HepG2 (cell line): ENCODE measurements around the gene GYS1. TPM values are rescaled to one million over a fixed set of nuclear protein-coding genes. Genes with fewer than 3 reads are reported as not detected.

Source experiments
- AKAP8 ChIP-seq: sonication (generic); formaldehyde crosslinking; IDR thresholded peaks from 2 replicates; pipeline ENCODE4 v1.5.1; 2020; ENCODE audit warnings: mild to moderate bottlenecking, missing genetic modification reagents
- AKNA ChIP-seq: sonication (generic); formaldehyde crosslinking; IDR thresholded peaks from 2 replicates; pipeline ENCODE4 v1.4.0; 2020; ENCODE audit warnings: missing genetic modification reagents, borderline replicate concordance
- BCL6 ChIP-seq: IDR thresholded peaks from 2 replicates; pipeline ENCODE4 v1.6.1; 2016; ENCODE audit warnings: missing genetic modification reagents, missing compliant biosample characterization
- HNRNPLL ChIP-seq: fragments of 200-400 bp; formaldehyde crosslinking; IDR thresholded peaks from 2 replicates; pipeline ENCODE4 v1.6.1; 2017; ENCODE audit warnings: mild to moderate bottlenecking, low read depth, low read length; ENCODE audit not compliant: poor library complexity, severe bottlenecking
- ISX ChIP-seq: sonication (generic); formaldehyde crosslinking; conservative IDR thresholded peaks from 2 replicates; pipeline ENCODE4 v1.5.0; 2020; ENCODE audit warnings: missing genetic modification reagents
- JDP2 ChIP-seq: sonication (generic); formaldehyde crosslinking; IDR thresholded peaks from 2 replicates; pipeline ENCODE4 v1.8.1; 2022; ENCODE audit warnings: missing genetic modification reagents, borderline replicate concordance
- MXI1 ChIP-seq: IDR thresholded peaks from 3 replicates; pipeline ENCODE4 v1.6.1; 2012; ENCODE audit warnings: low read depth, low read length, inconsistent platforms, borderline replicate concordance
- NFRKB ChIP-seq: fragments of 450-650 bp; IDR thresholded peaks from 2 replicates; pipeline ENCODE4 v1.6.1; 2017
- PHF8 ChIP-seq: sonication (generic); formaldehyde crosslinking; IDR thresholded peaks from 2 replicates; pipeline ENCODE4 v1.5.0; 2020; ENCODE audit warnings: missing genetic modification reagents
- RBAK ChIP-seq: sonication (generic); formaldehyde crosslinking; IDR thresholded peaks from 2 replicates; pipeline ENCODE4 v1.5.1; 2020; ENCODE audit warnings: mild to moderate bottlenecking, missing genetic modification reagents
- RCOR2 ChIP-seq: IDR thresholded peaks from 2 replicates; pipeline ENCODE4 v1.6.1; 2016; ENCODE audit warnings: missing biosample characterization, missing genetic modification reagents
- SRF ChIP-seq: IDR thresholded peaks from 2 replicates; pipeline ENCODE4 v1.6.1; 2011; ENCODE audit warnings: mild to moderate bottlenecking, low read depth, low read length, moderate library complexity
- TEF ChIP-seq: sonication (generic); formaldehyde crosslinking; IDR thresholded peaks from 2 replicates; pipeline ENCODE4 v1.5.0; 2020; ENCODE audit warnings: missing genetic modification reagents
- TFAP4 ChIP-seq: sonication (generic); IDR thresholded peaks from 2 replicates; pipeline ENCODE4 v1.6.1; 2016; ENCODE audit warnings: low read depth, borderline replicate concordance
- ZBTB42 ChIP-seq: sonication (generic); formaldehyde crosslinking; IDR thresholded peaks from 2 replicates; pipeline ENCODE4 v1.5.0; 2020; ENCODE audit warnings: mild to moderate bottlenecking, missing genetic modification reagents
- ZNF235 ChIP-seq: sonication (generic); formaldehyde crosslinking; IDR thresholded peaks from 2 replicates; pipeline ENCODE4 v1.8.1; 2023; ENCODE audit warnings: mild to moderate bottlenecking, missing genetic modification reagents, borderline replicate concordance
- ZNF879 ChIP-seq: sonication (generic); formaldehyde crosslinking; IDR thresholded peaks from 2 replicates; pipeline ENCODE4 v1.8.1; 2023; ENCODE audit warnings: missing genetic modification reagents
- polyA plus RNA-seq, 8 experiments: library from polyadenylated mRNA; depleted of rRNA in 3 of 8; stranded (reverse) in 7 of 8; unstranded in 1 of 8; fragments of >200 nt; fragmentation: Illumina TruSeq in 4 of 8; extraction: Trizol in 4 of 8; gene quantifications; 2 replicates each; pipeline versions ENCODE4 v1.2.1 to v1.2.3, GENCODE V29; 2011 to 2016; ENCODE audit warnings: low read depth in 4 of 8, missing spikeins in 1 of 8, mixed read lengths in 1 of 8; ENCODE audit not compliant: insufficient read depth in 1 of 8
- total RNA-seq, 5 experiments: library from RNA; depleted of rRNA; stranded (reverse); fragments of >200 nt; fragmentation: Illumina TruSeq; extraction: Trizol; gene quantifications; 2 replicates each; pipeline ENCODE4 v1.2.3, GENCODE V29; 2016; ENCODE audit warnings: low read depth in 1 of 5
- TF ChIP-seq, protein P1 (sequence below): sonication (generic); formaldehyde crosslinking; IDR thresholded peaks from 2 replicates; pipeline ENCODE4 v1.4.0; 2020; ENCODE audit warnings: missing genetic modification reagents

The GYS1 gene
- total and polyA plus RNA-seq, 2 of the 13 experiments (the other 11 are each of a cell fraction or from before 2014, with no cell fraction given), result 18.4 to 42.1 TPM

GRCh38 chr19:48955308-48955958 is 37.7 kb downstream of the GYS1 start (continued):
- TF ChIP-seq, protein P1, sequence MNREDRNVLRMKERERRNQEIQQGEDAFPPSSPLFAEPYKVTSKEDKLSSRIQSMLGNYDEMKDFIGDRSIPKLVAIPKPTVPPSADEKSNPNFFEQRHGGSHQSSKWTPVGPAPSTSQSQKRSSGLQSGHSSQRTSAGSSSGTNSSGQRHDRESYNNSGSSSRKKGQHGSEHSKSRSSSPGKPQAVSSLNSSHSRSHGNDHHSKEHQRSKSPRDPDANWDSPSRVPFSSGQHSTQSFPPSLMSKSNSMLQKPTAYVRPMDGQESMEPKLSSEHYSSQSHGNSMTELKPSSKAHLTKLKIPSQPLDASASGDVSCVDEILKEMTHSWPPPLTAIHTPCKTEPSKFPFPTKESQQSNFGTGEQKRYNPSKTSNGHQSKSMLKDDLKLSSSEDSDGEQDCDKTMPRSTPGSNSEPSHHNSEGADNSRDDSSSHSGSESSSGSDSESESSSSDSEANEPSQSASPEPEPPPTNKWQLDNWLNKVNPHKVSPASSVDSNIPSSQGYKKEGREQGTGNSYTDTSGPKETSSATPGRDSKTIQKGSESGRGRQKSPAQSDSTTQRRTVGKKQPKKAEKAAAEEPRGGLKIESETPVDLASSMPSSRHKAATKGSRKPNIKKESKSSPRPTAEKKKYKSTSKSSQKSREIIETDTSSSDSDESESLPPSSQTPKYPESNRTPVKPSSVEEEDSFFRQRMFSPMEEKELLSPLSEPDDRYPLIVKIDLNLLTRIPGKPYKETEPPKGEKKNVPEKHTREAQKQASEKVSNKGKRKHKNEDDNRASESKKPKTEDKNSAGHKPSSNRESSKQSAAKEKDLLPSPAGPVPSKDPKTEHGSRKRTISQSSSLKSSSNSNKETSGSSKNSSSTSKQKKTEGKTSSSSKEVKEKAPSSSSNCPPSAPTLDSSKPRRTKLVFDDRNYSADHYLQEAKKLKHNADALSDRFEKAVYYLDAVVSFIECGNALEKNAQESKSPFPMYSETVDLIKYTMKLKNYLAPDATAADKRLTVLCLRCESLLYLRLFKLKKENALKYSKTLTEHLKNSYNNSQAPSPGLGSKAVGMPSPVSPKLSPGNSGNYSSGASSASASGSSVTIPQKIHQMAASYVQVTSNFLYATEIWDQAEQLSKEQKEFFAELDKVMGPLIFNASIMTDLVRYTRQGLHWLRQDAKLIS (CRISPR knock-in tag), result no peak
- TF ChIP-seq ZNF879 (CRISPR knock-in tag) (no peak), JDP2 (no peak), PHF8 (no peak), TFAP4 (no peak), AKAP8 (no peak), HNRNPLL (no peak), ZNF235 (no peak), NFRKB (no peak), AKNA (CRISPR knock-in tag) (no peak), ZBTB42 (CRISPR knock-in tag) (no peak), ISX (0 out of 2 replicates have a peak, but pooled peaks have one; percentile 8), RCOR2 (no peak), BCL6 (CRISPR knock-in tag) (no peak), MXI1 (no peak), SRF (no peak), TEF (CRISPR knock-in tag) (no peak), RBAK (CRISPR knock-in tag) (no peak)
